Measurements from ENCODE around the gene CDC23. TPM values are rescaled to one million over a fixed set of nuclear protein-coding genes. Genes with fewer than 3 reads are reported as not detected.
"Not testable (repeated sequence)": the region's sequence is repeated elsewhere in the genome, so short reads cannot be mapped to it uniquely, and the experiment has no call there.

The CDC23 gene
- polyA plus RNA-seq, 3 donors = 62.1 to 67.3 (median 65.4) TPM

DNA sequence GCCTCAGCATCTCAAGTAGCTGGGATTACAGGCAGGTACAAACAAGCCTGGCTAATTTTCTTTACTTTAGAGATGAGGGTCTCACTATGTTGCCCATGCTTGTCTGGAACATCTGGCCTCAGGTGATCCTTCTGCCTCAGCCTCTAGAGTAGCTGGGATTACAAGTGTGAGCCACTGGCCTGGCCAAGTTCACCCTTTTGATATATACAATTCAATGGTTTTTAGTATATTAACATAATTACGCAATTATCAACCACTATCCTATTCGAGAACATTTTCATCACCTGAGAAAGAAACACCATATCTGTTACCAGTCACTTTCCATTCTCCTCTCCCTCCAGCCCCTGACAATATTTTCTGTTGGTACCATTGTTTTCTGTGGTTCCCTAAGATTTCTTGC, 3.7 kb upstream of the CDC23 start:
- DNase-seq (ENCODE audit: low read depth in 3 of 3, low spot score in 2 of 3) = no peak

- DNase-seq (ENCODE audit: low read depth in 3 of 3, low spot score in 2 of 3) = peak in 1 of 3 donors; percentile 20
Observed at GRCh38 chr5:138212828-138213160, 329 bp downstream of the CDC23 start.

DNA sequence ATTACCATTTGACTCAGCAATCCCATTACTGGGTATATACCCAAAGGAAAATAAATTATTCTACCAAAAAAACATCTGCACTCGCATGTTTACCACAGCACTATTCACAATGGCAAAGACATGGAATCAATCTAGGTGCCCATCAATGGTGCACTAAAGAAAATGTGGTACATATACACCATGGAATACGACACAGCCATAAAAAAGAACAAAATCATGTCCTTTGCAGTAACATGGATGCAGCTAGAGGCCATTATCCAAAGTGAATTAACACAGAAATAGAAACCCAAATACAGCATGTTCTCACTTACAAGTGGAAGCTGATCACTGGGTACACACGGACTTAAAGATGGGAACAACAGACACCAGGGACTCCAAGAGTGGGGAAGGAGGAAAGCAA, 2.1 kb downstream of the CDC23 start:
- DNase-seq (ENCODE audit: low read depth in 3 of 3, low spot score in 2 of 3) = no peak

DNA sequence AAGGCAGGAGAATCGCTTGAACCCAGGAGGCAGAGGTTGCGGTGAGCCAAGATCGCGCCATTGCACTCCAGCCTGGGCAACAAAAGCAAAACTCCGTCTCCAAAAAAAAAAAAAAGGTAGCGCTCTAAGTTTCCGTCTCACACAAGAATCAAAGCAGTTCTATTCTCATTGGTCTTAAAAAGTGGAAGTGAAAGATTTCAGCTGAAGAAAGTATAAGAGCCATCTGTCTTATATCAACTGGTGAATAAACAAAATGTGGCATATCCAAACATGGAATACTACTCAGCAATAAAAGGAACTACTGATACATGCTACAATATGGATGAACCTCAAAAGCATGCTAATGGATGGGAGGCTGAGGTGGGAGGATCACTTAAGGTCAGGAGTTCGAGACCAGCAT, 19.3 kb downstream of the CDC23 start:
- not testable (repeated sequence) for DNase-seq (ENCODE audit: low read depth in 3 of 3, low spot score in 2 of 3)

- DNase-seq (ENCODE audit: low read depth in 3 of 3, low spot score in 2 of 3) = no peak
Observed at GRCh38 chr5:138192826-138193225, 20.3 kb downstream of the CDC23 start.

DNA sequence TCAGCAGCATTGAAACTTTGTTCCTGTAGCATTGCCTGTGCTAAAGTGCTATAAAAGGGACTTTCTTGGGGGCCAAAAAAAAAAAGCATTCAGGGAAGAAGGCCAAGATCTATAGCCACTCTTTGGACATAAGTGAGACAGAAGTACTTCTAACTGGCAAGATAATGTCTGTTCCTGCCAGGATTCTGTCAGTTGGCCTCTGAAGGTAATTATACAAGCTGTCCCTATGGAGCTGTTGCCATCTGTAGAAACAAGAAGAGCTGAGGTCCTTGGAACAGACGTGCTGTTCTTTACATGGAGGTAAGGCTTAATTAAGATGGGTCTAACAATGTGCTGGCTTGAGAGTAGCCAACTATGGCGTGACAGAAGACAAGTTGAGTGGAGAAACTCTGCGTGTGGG, 24.5 kb downstream of the CDC23 start:
- no peak for DNase-seq (ENCODE audit: low read depth in 3 of 3, low spot score in 2 of 3)

DNA sequence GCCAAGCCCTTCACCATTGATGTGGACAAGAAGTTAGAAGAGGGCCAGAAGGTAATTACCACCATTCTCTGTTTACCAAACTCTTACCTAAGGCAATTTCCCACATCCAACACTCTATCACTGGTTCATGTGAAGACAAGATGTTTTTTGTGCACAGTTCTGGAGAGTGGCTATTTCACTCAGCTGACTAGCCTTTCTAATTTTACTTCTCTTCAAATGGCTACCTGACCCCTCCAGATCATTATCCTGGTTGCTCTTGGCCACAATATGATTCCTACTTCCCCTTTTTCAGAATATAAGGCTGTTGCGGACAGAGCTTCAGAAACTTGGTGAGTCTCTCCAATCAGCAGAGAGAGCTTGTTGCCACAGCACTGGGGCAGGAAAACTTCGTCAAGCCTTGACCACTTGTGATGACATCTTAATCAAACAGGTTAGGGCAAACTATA, 27.1 kb downstream of the CDC23 start:
- DNase-seq (ENCODE audit: low read depth in 3 of 3, low spot score in 2 of 3) = no peak

DNA sequence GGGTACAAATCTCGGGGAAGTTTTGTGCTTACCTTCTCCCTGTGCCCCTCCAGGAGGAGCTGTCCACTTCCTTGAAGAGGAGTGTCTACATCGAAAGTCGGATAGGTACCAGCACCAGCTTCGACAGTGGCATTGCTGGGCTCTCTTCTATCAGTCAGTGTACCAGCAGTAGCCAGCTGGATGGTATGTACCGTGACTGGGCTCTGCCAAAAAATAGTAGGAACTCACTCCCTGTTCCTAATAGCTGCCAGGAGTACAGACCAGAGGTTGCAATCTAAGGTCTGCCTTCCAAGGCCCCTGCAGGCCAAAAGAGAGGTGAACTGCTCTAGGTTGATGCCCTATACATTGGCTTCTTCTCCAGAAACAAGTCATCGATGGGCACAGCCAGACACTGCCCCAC, 30.3 kb downstream of the CDC23 start:
- DNase-seq (ENCODE audit: low read depth in 3 of 3, low spot score in 2 of 3) = no peak

DNA sequence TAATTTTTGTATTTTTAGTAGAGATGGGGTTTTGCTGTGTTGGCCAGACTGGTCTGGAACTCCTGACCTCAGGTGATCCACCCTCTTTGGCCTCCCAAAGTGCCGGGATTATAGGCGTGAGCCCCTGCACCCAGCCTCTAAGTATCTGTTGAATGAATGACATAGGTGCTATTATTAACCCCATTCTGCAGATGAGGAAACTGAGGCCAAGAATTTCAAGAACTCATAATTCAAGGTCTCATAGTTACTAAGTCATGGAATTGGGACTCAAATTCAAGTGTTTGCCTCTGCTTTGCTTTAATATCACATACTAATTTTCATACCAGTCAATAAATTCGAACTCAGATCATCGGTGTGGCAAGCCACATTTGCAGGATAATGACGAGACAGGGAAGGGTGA, 32.3 kb downstream of the CDC23 start:
- no peak for DNase-seq (ENCODE audit: low read depth in 3 of 3, low spot score in 2 of 3)

GRCh38 chr5:138180183-138180782, 32.8 kb downstream of the CDC23 start:
- DNase-seq (ENCODE audit: low read depth in 3 of 3, low spot score in 2 of 3) = peak in 1 of 3 donors; percentile 32

GRCh38 chr5:138179277-138179857, 33.8 kb downstream of the CDC23 start:
- no peak for DNase-seq (ENCODE audit: low read depth in 3 of 3, low spot score in 2 of 3)

- peak; percentile 94 to 99 (median 95) for DNase-seq (ENCODE audit: low read depth in 3 of 3, low spot score in 2 of 3)
Observed at GRCh38 chr5:138178516-138179276, 34.4 kb downstream of the CDC23 start, which contains the start of the genes BRD8 and KIF20A. Gene BRD8, minus strand, starts transcription at chr5:138178630. Its CDS starts 16 bp downstream, at chr5:138178614. Gene KIF20A, plus strand, starts transcription at chr5:138179112. Its CDS starts 569 bp downstream, at chr5:138179681.

GRCh38 chr5:138177941-138178515, 35.1 kb downstream of the CDC23 start:
- peak in 1 of 3 donors; percentile 23 for DNase-seq (ENCODE audit: low read depth in 3 of 3, low spot score in 2 of 3)

- DNase-seq (ENCODE audit: low read depth in 3 of 3, low spot score in 2 of 3) = no peak
Observed at GRCh38 chr5:138170299-138170698, 42.8 kb downstream of the CDC23 start.

GRCh38 chr5:138169124-138169523, 44.0 kb downstream of the CDC23 start:
- no peak for DNase-seq (ENCODE audit: low read depth in 3 of 3, low spot score in 2 of 3)

GRCh38 chr5:138163721-138164120, 49.4 kb downstream of the CDC23 start:
- no peak for DNase-seq (ENCODE audit: low read depth in 3 of 3, low spot score in 2 of 3)

DNA sequence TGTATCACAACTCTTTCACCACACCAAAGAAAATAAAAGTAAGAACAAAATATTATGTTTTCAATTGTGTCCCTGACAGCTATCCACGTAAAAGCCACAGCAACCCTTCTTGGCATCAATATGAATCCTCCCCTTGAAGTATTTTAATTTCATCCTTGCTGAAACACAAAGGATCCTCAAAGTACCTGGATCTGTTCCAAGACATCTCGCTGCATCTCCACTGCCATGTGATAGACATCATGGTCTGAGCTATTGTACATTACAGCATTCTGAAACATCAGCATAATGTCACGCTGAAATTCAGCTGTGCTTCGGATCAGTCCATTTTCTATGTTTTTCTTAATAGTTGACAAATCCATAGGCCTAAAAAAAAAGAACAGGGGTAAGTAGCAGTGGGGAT, 52.4 kb downstream of the CDC23 start:
- no peak for DNase-seq (ENCODE audit: low read depth in 3 of 3, low spot score in 2 of 3)

DNA sequence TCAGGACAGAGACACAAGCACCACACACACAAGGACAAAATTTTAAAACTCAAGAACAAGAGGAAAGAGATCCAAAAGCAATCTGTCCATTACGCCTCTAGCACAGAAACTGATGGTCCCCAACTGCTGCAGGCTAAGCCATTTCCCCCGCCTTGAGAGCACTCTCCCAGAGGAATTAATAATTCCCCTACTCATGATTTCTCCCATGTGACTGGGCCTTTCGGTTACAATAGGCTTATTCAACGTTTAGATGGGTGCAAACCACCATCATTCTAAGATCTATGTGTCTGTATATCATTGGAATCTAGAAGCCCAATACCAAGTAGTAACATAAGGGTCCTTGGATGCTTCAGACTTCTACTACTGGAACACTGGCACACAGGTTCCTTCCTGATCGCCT, 53.5 kb downstream of the CDC23 start:
- DNase-seq (ENCODE audit: low read depth in 3 of 3, low spot score in 2 of 3) = no peak

DNA sequence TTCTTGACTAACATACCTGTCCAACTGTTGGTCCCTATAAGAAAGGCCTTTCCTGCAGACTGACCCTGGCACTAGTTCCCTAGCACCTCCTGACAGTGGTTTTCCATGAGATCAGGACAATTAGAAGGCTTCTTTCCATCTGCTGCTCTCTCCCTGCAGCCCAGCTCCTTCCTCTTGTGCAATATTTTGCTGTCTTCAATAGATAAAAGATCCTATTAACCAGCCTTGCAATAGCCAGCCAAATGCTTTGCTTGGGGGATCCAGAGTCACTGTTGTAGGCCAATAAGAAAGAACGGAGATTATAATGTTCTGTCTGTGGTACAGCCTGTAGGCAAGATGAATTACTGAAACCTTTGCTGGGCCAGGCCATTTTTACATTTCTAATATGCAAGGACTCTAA, 55.5 kb downstream of the CDC23 start:
- no peak for DNase-seq (ENCODE audit: low read depth in 3 of 3, low spot score in 2 of 3)

DNA sequence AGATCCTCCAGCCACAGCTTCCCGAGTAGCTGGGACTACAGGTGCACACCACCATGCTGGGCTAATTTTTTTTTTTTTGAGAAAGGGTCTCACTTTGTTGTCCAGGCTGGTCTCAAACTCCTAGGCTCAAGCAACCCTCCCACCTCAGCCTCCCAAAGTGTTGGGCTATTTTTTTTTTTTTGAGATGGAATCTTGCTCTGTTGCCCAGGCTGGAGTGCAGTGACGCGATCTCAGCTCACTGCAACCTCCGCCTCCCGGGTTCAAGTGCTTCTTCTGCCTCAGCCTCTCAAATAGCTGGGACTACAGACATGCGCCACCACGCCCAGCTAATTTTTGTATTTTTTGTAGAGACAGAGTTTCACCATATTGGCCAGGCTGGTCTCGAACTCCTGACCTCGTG, 57.1 kb downstream of the CDC23 start:
- not testable (repeated sequence) for DNase-seq (ENCODE audit: low read depth in 3 of 3, low spot score in 2 of 3)

GRCh38 chr5:138149530-138149929, 63.6 kb downstream of the CDC23 start:
- DNase-seq (ENCODE audit: low read depth in 3 of 3, low spot score in 2 of 3) = no peak

DNA sequence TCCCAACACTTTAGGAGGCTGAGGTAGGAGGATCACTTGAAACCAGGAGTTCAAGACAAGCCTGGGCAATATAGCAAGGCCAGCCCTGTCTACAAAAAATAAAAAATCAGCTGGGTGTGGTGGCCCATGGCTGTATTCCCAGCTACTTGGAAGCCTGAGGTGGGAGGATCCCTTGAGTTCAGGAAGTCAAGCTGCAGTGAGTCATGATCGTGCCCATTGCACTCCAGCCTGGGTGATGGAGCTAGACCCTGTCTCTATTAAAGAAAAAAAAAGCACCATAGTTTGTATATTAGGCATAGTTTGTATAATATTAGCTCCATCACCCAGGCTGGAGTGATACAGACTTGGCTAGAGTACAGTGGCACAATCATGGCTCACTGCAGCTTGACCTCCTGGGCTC, 64.3 kb downstream of the CDC23 start:
- DNase-seq (ENCODE audit: low read depth in 3 of 3, low spot score in 2 of 3) = no peak

Measured in right renal cortex interstitium (tissue), 3 donors.